ENCODE measurements around the gene HTATIP2. TPM values are rescaled to one million over a fixed set of nuclear protein-coding genes. Genes with fewer than 3 reads are reported as not detected.

Gene HTATIP2
- total and polyA plus RNA-seq, 9 of the 15 experiments (the other 6 are each of a cell fraction or from before 2014, with no cell fraction given), result 48.3 to 90.9 (median 64.4) TPM

GRCh38 chr11:20387261-20388095, 24.0 kb downstream of the HTATIP2 start, which contains the start of gene PRMT3 (continued):
- no peak for TF ChIP-seq BCLAF1 (IDR thresholded peaks at IDR 0.05; ENCODE audit: borderline replicate concordance in 1 of 2, control insufficient read depth in 1 of 2, low read depth in 2 of 2, low read length in 1 of 2)
- no peak for TF ChIP-seq CHCHD3 (CRISPR knock-in tag; IDR thresholded peaks at IDR 0.05)
- no peak; the same call in 1 of the 2 replicates for TF ChIP-seq ZNF740 (CRISPR knock-in tag; IDR thresholded peaks at IDR 0.05)
- no peak for TF ChIP-seq ZNF740 (tag; IDR thresholded peaks at IDR 0.05)
- 0 out of 4 replicates have a peak, but pooled peaks of 1 of the 2 experiments have one; percentile 30 for TF ChIP-seq MLX (CRISPR knock-in tag; conservative IDR thresholded peaks at IDR 0.05)
- 0 out of 2 replicates have a peak, but pooled peaks have one; percentile 56 for TF ChIP-seq CREB3 (tag; conservative IDR thresholded peaks at IDR 0.05; ENCODE audit: low read depth)
- no peak for TF ChIP-seq KDM1A (IDR thresholded peaks at IDR 0.05)
- TF ChIP-seq ZNF592 (IDR thresholded peaks at IDR 0.05), result peak; percentile 80
- no peak for TF ChIP-seq BDP1 (IDR thresholded peaks at IDR 0.05; ENCODE audit: insufficient read depth, insufficient read length)
- peak; percentile 47 for TF ChIP-seq POLR2AphosphoS5 (IDR thresholded peaks at IDR 0.05; ENCODE audit: control insufficient read depth, insufficient read depth, low read depth, low read length)
- TF ChIP-seq ZFP91 (CRISPR knock-in tag; IDR thresholded peaks at IDR 0.05), result no peak
- no peak for TF ChIP-seq ZBTB1 (CRISPR knock-in tag; IDR thresholded peaks at IDR 0.05; ENCODE audit: borderline replicate concordance, low read depth)
- peak; percentile 69 for TF ChIP-seq ZBTB17 (CRISPR knock-in tag; IDR thresholded peaks at IDR 0.05)

Data from K562 (cell line).